ENCODE measurements around the gene SDR42E2.
"Not testable (repeated sequence)": the region's sequence is repeated elsewhere in the genome, so short reads cannot be mapped to it uniquely, and the experiment has no call there.

Gene SDR42E2

GRCh38 chr16:22206013-22206841, 43.9 kb downstream of the SDR42E2 start, which contains the start of gene EEF2K:
EEF2K (plus strand) TSS chr16:22206278; CDS start chr16:22225730, 19,452 bp downstream.
- H3K4me3 Mint-ChIP-seq = peak within 1 kb of the TSS; percentile 98 to 99
- peaks cover 20 to 49% of the 10 kb centered on the region in 2 donors for H3K4me1 Mint-ChIP-seq
- peaks cover 4 to 6% of the 10 kb centered on the region in 2 donors for H3K9me3 Mint-ChIP-seq
- peak within 1 kb of the TSS; percentile 97 for H3K27ac Mint-ChIP-seq
- peaks cover 18 to 28% of the 10 kb centered on the region in 2 donors for H3K36me3 Mint-ChIP-seq
- DNase-seq (peak; percentile 84), ATAC-seq (replicated peaks) (peak; percentile 76 to 81)
- no peaks in the 10 kb centered on the region for H3K27me3 Mint-ChIP-seq

DNA sequence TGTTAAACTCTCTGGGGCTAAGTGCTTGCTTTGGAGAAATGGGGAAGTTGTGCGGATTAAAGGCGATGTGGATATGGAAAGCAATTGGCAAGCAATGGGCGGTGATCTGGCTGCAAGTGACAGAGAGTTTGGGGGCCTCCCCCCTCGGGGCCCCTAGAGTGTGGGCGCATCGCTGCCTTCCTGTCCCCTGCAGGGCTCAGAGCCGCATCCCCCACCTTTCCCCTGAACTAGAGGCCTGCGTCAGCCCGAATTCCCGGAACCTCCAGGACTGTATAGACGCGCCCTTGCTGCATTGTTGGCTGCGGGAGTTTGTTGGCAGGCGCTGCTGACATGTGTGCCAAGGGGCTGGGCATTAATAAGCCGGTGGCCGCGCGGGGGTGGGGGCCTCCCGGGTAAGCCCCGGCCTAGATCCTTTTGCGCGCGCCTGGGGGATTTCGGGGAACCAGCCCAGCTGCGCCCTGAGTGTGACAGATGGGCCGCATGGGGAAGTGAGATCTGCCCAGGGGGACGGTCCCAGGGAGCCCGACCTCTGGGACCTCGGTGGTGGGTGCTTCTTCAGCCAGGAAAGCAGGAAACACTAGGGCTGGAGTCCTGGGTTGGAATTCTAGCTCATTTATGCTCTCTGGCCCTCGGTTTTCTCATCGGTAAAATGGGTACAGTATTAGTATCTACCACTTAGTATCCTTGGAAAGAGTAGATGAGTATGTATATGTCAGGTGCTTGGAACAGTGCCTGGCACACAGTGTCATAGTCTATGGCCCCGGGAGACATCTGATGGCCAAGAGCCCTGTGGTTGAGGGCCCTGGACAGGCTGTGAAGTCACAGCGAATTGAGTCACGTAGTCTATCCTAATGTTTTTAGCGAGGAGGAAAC, 44.8 kb downstream of the SDR42E2 start:
- Mint-ChIP-seq H3K27me3 (no peaks in the 10 kb centered on the region), H3K27ac (peak overlapping the region; percentile 97), H3K4me3 (peak overlapping the region; percentile 98 to 99), H3K4me1 (peaks cover 23 to 55% of the 10 kb centered on the region in 2 donors), H3K36me3 (peaks cover 25 to 35% of the 10 kb centered on the region in 2 donors), H3K9me3 (peaks cover 4 to 6% of the 10 kb centered on the region in 2 donors)
- DNase-seq = peak; percentile 92
- ATAC-seq (replicated peaks) = peak; percentile 80 to 83

GRCh38 chr16:22207715-22208360, 45.5 kb downstream of the SDR42E2 start:
- Mint-ChIP-seq H3K27ac (peak overlapping the region; percentile 97), H3K9me3 (peaks cover 4 to 6% of the 10 kb centered on the region in 2 donors), H3K4me1 (peaks cover 25 to 55% of the 10 kb centered on the region in 2 donors), H3K36me3 (peaks cover 28 to 42% of the 10 kb centered on the region in 2 donors), H3K4me3 (peak overlapping the region; percentile 98 to 99), H3K27me3 (no peaks in the 10 kb centered on the region)
- no peak for DNase-seq
- ATAC-seq (replicated peaks) = no peak

- DNase-seq (no peak), ATAC-seq (replicated peaks) (no peak)
- Mint-ChIP-seq H3K27ac (no peak overlapping the region), H3K36me3 (peaks cover 37 to 61% of the 10 kb centered on the region in 2 donors), H3K4me1 (peaks cover 36 to 64% of the 10 kb centered on the region in 2 donors), H3K4me3 (no peak overlapping the region), H3K27me3 (no peaks in the 10 kb centered on the region), H3K9me3 (peaks cover 3 to 4% of the 10 kb centered on the region in 2 donors)
Observed at GRCh38 chr16:22210285-22210684, 48.0 kb downstream of the SDR42E2 start.

- no peak for DNase-seq
- no peaks in the 10 kb centered on the region for H3K27me3 Mint-ChIP-seq
- peaks cover 37 to 62% of the 10 kb centered on the region in 2 donors for H3K36me3 Mint-ChIP-seq
- ATAC-seq (replicated peaks) = no peak
- peaks cover 3 to 4% of the 10 kb centered on the region in 2 donors for H3K9me3 Mint-ChIP-seq
- no peak overlapping the region for H3K4me3 Mint-ChIP-seq
- H3K27ac Mint-ChIP-seq = no peak overlapping the region
- peaks cover 36 to 70% of the 10 kb centered on the region in 2 donors for H3K4me1 Mint-ChIP-seq
Observed at GRCh38 chr16:22210854-22211253, 48.5 kb downstream of the SDR42E2 start.

GRCh38 chr16:22213236-22213635, 50.9 kb downstream of the SDR42E2 start:
- Mint-ChIP-seq H3K9me3 (peaks cover 8 to 9% of the 10 kb centered on the region in 2 donors), H3K27me3 (no peaks in the 10 kb centered on the region), H3K27ac (no peak overlapping the region), H3K4me1 (peaks cover 39 to 67% of the 10 kb centered on the region in 2 donors), H3K36me3 (peaks cover 40 to 64% of the 10 kb centered on the region in 2 donors), H3K4me3 (no peak overlapping the region)
- no peak for DNase-seq
- ATAC-seq (replicated peaks) = no peak

DNA sequence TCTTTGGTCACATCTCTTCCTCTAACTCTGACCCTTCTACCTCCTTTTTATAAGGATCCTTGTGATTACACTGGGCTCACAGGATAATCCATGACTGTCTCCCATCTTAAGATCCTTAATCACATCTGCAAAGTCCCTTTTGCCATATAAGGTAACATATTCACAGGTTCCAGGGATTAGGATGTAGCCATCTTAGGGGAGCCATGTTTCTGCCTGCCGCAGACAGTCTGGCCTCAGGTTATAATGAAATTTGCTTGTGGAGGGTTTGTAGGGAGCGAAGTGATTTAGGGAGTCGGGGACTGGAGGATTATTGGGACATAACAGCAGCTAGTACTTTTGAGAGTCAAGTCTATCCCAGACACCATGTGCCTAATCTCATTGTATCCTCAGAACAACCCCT, 51.5 kb downstream of the SDR42E2 start:
- no peak for ATAC-seq (replicated peaks)
- H3K4me3 Mint-ChIP-seq = no peak overlapping the region
- H3K36me3 Mint-ChIP-seq = peaks cover 40 to 69% of the 10 kb centered on the region in 2 donors
- H3K27me3 Mint-ChIP-seq = no peaks in the 10 kb centered on the region
- peaks cover 42 to 67% of the 10 kb centered on the region in 2 donors for H3K4me1 Mint-ChIP-seq
- peaks cover 8 to 9% of the 10 kb centered on the region in 2 donors for H3K9me3 Mint-ChIP-seq
- no peak overlapping the region for H3K27ac Mint-ChIP-seq
- no peak for DNase-seq

DNA sequence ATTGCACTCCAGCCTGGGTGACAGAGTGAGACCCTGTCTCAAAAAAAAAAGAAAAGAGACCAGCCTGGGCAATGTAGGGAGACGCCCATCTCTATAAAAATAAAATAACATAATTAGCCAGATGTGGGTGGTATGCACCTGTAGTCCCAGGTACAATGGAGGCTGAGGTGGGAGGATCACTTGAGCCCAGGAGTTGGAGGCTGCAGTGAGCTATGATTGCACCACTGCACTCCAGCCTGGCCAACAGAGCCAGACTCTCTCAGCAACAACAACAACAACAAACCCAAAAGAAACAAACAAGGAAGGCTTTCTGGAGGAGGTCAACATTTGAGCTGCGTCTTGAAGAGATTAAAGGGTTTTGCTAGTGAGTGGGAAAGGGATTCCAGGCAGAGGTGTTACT, 52.1 kb downstream of the SDR42E2 start:
- ATAC-seq (replicated peaks) = no peak

DNA sequence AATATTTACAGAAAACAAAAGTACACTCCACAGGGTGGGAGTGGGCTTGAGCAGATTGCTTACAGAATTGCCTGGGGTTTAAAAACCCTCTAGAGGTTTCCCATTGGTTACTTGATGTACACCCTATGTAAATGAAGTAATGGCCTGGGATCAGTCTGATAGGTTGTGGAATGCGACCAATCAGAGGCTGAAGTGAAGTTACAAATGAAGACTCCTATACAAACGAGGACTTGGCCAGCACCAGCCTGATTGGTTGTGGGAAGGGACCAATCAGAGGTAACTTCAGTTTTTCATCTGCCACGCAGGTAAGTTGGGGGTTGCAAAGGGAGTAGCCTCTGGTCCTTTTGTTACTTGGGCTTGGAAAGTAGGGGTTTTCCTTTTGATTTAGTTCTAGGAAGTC, 52.6 kb downstream of the SDR42E2 start:
- no peak overlapping the region for H3K4me3 Mint-ChIP-seq
- peaks cover 36 to 72% of the 10 kb centered on the region in 2 donors for H3K36me3 Mint-ChIP-seq
- no peak for ATAC-seq (replicated peaks)
- no peak overlapping the region for H3K27ac Mint-ChIP-seq
- H3K9me3 Mint-ChIP-seq = peaks cover 8 to 9% of the 10 kb centered on the region in 2 donors
- no peak for DNase-seq
- H3K4me1 Mint-ChIP-seq = peaks cover 45 to 62% of the 10 kb centered on the region in 2 donors
- H3K27me3 Mint-ChIP-seq = no peaks in the 10 kb centered on the region

More for the DNA sequence above, 52.1 kb downstream of the SDR42E2 start:
- no peak for DNase-seq
- Mint-ChIP-seq H3K36me3 (peaks cover 36 to 69% of the 10 kb centered on the region in 2 donors), H3K27me3 (no peaks in the 10 kb centered on the region), H3K4me3 (no peak overlapping the region), H3K4me1 (peaks cover 42 to 67% of the 10 kb centered on the region in 2 donors), H3K27ac (no peak overlapping the region), H3K9me3 (peaks cover 8 to 9% of the 10 kb centered on the region in 2 donors)

DNA sequence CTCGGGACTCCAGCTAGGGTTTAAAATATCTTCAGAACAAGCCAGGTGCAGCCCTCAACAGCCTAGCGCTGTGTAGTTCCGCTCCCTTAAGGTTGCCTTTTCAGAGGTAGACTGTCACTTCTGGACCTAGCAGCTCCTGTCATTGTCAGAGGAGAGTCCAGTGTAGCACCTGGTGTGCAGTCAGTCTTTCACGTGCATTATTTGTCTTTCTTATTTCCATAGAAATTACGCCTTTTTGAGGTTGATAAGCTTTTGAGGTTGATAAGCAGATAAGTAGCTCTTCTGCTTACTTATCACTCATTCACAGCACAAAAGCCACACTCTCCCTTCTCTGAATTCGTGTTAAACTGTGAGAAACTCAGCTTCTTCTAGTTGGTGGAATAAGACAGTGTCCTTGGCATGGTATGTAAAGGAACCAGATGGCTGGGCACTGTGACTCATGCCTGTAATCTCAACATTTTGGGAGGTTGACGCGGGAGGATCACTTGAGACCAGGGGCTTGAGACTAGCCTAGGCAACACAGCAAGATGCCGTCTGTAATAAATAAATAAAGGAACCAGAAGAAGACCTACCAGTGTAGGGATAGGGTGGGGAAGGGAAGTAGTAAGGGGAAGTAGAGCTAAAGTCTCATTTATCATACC, 54.0 kb downstream of the SDR42E2 start:
- H3K36me3 Mint-ChIP-seq = peaks cover 32 to 66% of the 10 kb centered on the region in 2 donors
- H3K4me1 Mint-ChIP-seq = peaks cover 38 to 55% of the 10 kb centered on the region in 2 donors
- H3K9me3 Mint-ChIP-seq = peaks cover 5% of the 10 kb centered on the region in 2 donors
- H3K27me3 Mint-ChIP-seq = no peaks in the 10 kb centered on the region
- H3K4me3 Mint-ChIP-seq = peak overlapping the region in 1 of 2 donors; percentile 18
- ATAC-seq (replicated peaks) (no peak), DNase-seq (no peak)
- peak overlapping the region; percentile 42 for H3K27ac Mint-ChIP-seq

GRCh38 chr16:22216832-22217225, 54.5 kb downstream of the SDR42E2 start:
- not testable (repeated sequence) for H3K27me3 Mint-ChIP-seq; ATAC-seq (replicated peaks); H3K9me3 Mint-ChIP-seq; H3K27ac Mint-ChIP-seq; H3K4me3 Mint-ChIP-seq; DNase-seq
- Mint-ChIP-seq H3K36me3 (peaks cover 27 to 61% of the 10 kb centered on the region in 2 donors), H3K4me1 (peaks cover 35 to 50% of the 10 kb centered on the region in 2 donors)

GRCh38 chr16:22217890-22218730, 55.8 kb downstream of the SDR42E2 start:
- DNase-seq (peak; percentile 60), ATAC-seq (replicated peaks) (peak; percentile 92 to 95)
- H3K27me3 Mint-ChIP-seq = no peaks in the 10 kb centered on the region
- H3K4me3 Mint-ChIP-seq = peak overlapping the region; percentile 61 to 71
- peak overlapping the region; percentile 96 for H3K27ac Mint-ChIP-seq
- peaks cover 23 to 57% of the 10 kb centered on the region in 2 donors for H3K36me3 Mint-ChIP-seq
- peaks cover 34 to 50% of the 10 kb centered on the region in 2 donors for H3K4me1 Mint-ChIP-seq
- H3K9me3 Mint-ChIP-seq = peaks cover 5% of the 10 kb centered on the region in 2 donors

All from stimulated activated naive B cell treated with anti-CD40 and anti-IgM and Interleukin-4, amounts not matched to agents 10 μg/mL and 1 μg/mL and 100 μg/mL, for 72 hours (primary cell).